ENCODE data around the gene GSTM2.
"Not testable (repeated sequence)": the region's sequence is repeated elsewhere in the genome, so short reads cannot be mapped to it uniquely, and the experiment has no call there.

The GSTM2 gene

GRCh38 chr1:109677459-109677858, 9.6 kb downstream of the GSTM2 start:
- no peak for DNase-seq (ENCODE audit: low read depth)

DNA sequence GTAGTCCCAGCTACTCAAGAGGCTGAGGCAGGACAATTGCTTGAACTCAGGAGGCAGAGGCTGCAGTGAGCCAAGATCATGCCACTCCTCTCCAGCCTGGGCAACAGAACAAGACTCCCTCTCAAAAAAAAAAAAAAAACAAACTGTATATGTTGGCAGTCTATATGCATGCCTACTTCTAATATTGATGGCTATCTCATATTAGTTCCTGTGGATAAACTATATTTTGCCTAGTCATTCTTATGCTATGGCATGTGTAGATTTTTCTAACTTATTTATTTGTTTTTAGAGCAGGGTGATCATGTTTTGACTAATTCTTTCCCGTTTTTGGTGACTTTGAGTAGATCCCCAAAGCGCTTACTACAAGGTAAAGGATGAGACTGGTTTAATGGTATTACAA, 10.8 kb downstream of the GSTM2 start:
- DNase-seq (ENCODE audit: low read depth): not testable (repeated sequence)

- not testable (repeated sequence) for DNase-seq (ENCODE audit: low read depth)
Observed at GRCh38 chr1:109684777-109685176, 16.9 kb downstream of the GSTM2 start.

GRCh38 chr1:109685399-109685798, 17.5 kb downstream of the GSTM2 start:
- not testable (repeated sequence) for DNase-seq (ENCODE audit: low read depth)

DNA sequence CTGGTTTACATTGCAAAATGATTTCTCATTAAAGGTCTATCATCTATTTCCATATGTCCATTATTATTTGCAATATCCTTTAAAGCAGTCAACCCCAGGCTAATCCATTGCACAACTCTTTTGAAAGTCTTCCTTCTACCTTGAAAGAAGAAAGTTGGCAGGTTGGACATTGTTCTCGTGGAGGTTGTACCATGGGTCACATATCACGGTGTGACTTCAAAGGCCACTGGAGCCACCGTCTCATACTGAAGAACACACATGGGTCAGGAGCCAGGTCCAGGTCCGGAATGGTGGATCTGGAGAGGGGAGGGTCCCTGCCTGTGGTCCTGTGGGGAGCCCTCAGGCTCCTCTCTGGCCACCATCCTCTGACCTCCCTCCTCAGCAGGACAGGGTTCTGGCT, 18.0 kb downstream of the GSTM2 start:
- DNase-seq (ENCODE audit: low read depth): not testable (repeated sequence)

DNA sequence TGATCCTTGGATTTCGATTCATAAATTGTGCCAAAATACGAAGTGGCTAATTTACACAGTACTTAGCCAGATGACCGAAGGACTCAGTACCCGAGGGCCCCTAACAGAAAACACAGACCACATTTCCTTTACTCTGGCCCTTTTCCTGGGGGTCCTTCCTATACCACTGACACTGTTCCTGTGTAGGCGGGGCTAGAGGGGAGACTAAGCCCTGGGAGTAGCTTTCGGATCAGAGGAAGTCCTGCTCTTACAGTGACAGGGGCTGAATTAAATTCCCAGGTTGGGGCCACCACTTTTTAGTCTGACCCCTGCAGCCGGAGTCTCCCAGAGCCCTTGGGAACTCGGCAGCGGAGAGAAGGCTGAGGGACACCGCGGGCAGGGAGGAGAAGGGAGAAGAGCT, 19.3 kb downstream of the GSTM2 start:
- not testable (repeated sequence) for DNase-seq (ENCODE audit: low read depth)

GRCh38 chr1:109687641-109688499, 20.0 kb downstream of the GSTM2 start, which contains the start of gene GSTM1:
TSS of gene GSTM1 (plus strand) at chr1:109687817. CDS start at chr1:109687874, 57 bp downstream.
- DNase-seq (ENCODE audit: low read depth): no peak

- no peak for DNase-seq (ENCODE audit: low read depth)
Observed at GRCh38 chr1:109689844-109690405, 22.1 kb downstream of the GSTM2 start.

GRCh38 chr1:109691759-109692158, 23.9 kb downstream of the GSTM2 start:
- DNase-seq (ENCODE audit: low read depth): no peak

DNA sequence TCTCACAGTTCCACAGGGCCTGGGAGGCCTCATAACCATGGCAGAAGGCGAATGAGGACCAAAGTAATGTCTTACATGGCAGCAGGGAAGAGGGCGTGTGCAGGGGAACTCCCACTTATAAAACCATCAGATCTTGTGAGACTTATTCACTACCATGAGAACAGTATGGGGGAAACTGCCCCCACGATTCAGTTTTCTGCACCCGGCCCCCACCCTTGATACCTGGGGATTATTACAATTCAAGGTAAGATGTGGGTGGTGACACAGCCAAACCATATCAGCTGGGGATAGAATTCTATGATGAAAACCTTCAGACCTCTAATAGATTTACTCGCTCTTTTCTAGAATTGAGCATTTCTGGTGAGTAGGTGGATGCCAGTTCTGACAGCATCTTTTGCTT, 26.5 kb downstream of the GSTM2 start:
- DNase-seq (ENCODE audit: low read depth): not testable (repeated sequence)

DNA sequence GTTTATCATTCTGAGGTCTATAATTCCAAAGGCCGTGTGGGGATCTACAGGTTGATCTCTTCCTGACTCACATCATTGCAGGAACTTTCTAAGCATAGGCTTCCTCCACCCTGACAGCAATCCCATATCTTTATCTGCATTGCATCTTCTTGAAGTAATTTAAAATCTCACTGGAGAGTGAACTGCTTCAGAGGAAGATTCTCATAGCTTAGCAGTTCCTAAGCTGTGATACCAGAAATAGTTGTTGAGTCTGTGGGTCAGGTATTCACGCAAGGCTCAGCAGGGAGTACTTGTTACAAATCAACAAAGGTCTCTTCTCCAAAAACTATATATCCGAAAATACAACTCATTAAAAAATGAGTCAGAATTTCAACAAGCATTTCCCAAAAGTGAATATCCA, 27.3 kb downstream of the GSTM2 start:
- not testable (repeated sequence) for DNase-seq (ENCODE audit: low read depth)

- DNase-seq (ENCODE audit: low read depth): no peak
Observed at GRCh38 chr1:109697066-109697465, 29.2 kb downstream of the GSTM2 start.

GRCh38 chr1:109697861-109698260, 30.0 kb downstream of the GSTM2 start:
- DNase-seq (ENCODE audit: low read depth): not testable (repeated sequence)

- DNase-seq (ENCODE audit: low read depth): not testable (repeated sequence)
Observed at GRCh38 chr1:109702940-109703339, 35.1 kb downstream of the GSTM2 start.

DNA sequence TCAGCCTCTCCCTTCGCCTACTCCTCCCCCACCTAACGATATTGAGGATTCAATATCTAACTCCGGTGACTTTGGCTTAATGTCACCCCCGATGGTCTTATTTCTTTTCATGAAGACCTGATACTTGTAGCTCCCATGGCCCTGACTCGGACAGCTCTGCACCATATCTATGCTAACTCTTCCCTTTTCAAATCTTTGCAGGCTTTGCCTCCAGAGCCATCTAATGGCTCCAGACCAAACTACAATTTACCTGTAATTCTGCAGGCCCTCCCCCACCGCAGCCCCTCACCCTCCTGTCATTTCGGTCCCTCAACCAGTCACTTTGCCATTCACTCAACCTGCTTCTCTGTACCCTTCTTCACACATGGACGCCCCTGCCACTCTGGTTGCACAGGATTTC, 36.3 kb downstream of the GSTM2 start:
- DNase-seq (ENCODE audit: low read depth): no peak

GRCh38 chr1:109705411-109705810, 37.6 kb downstream of the GSTM2 start:
- DNase-seq (ENCODE audit: low read depth): no peak

- not testable (repeated sequence) for DNase-seq (ENCODE audit: low read depth)
Observed at GRCh38 chr1:109708949-109709348, 41.1 kb downstream of the GSTM2 start.

DNA sequence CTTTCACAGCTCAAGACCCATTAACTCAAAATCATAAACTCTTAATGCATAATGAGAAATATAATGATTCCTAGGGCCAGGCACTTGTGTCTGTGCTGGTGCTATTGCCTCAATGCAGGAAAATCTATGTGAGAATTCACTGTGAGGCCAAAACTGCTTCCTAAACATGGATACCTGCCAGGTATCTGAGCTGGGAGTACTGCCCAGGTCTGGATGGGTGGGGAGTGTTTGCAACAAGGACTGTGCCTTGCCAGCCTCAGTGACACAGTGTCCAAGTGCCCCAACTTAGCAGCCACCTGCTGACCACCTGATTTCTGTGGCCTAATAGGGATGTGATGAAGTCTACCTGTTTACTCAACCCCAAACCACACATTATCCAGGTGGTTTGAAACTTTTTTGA, 42.0 kb downstream of the GSTM2 start:
- DNase-seq (ENCODE audit: low read depth): not testable (repeated sequence)

DNA sequence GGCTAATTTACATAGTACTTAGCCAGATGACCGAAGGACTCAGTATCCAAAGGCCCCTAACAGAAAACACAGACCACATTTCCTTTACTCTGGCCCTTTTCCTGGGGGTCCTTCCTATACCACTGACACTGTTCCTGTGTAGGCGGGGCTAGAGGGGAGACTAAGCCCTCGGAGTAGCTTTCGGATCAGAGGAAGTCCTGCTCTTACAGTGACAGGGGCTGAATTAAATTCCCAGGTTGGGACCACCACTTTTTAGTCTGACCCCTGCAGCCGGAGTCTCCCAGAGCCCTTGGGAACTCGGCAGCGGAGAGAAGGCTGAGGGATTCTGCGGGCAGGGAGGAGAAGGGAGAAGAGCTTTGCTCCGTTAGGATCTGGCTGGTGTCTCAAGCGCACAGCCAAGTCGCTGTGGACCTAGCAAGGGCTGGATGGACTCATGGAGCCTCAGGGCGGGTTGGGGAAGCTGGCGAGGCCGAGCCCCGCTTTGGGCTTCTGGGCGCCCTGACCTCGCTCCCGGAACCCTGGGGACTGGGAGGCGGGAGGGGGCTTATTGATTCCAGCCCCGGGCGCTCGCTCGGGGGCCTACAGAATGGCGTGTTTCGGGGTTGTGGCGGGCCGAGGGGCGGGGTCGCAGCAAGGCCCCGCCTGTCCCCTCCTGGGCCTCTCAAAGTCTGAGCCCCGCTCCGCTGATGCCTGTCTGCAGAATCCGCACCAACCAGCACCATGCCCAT, 43.9 kb downstream of the GSTM2 start, which contains the start of gene GSTM5:
Gene GSTM5 (plus strand): TSS at position 659 of the 728 bp plus-strand sequence. CDS start 62 bp downstream, at position 721.
- not testable (repeated sequence) for DNase-seq (ENCODE audit: low read depth)

DNA sequence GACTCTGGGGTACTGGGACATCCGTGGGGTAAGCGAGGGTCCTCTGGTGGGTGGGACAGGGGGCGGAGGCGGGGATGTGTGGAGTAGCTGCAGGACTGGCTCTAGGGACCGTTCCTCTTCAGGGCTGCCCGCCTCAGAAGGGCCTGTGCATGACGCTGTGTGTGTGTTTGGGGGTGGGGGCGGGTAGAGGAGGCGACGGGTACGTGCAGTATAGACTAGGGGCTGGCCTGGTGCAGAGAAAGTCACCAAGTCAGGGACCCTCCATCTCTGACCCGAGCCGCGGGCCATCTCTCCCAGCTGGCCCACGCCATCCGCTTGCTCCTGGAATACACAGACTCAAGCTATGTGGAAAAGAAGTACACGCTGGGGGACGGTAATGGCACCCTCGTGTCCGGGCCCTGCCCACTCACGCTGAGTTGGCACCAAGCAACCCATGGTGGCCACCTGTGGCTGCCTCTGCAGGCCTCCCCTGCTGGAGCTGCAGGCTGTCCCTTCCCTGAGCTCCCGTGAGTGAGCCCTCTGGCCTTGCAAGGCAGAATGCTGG, 44.5 kb downstream of the GSTM2 start:
- no peak for DNase-seq (ENCODE audit: low read depth)

DNA sequence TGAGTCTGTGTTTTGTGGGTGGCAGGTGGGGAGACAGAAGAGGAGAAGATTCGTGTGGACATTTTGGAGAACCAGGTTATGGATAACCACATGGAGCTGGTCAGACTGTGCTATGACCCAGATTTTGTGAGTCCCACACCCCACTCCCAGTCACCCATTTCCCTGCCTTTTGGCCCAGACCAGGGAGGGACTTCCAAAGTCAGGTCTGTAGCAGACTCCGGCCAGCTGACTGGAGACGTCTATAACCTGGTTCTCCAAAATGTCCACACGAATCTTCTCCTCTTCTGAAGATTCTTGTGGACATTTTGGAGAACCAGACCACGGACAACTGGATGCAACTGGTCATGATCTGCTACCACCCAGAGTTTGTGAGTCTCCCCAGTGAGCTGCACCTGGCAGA, 45.8 kb downstream of the GSTM2 start:
- DNase-seq (ENCODE audit: low read depth): no peak

- no peak for DNase-seq (ENCODE audit: low read depth)
Observed at GRCh38 chr1:109714661-109715372, 47.0 kb downstream of the GSTM2 start.

All from GM04504 (cell line).